Central memory CD4-positive, alpha-beta T cell (primary cell): ENCODE results near the gene C6orf15.

Experiments used
- DNase-seq: peaks from one replicate; pipeline ENCODE4 v3.0.0; 2022

The C6orf15 gene

DNA sequence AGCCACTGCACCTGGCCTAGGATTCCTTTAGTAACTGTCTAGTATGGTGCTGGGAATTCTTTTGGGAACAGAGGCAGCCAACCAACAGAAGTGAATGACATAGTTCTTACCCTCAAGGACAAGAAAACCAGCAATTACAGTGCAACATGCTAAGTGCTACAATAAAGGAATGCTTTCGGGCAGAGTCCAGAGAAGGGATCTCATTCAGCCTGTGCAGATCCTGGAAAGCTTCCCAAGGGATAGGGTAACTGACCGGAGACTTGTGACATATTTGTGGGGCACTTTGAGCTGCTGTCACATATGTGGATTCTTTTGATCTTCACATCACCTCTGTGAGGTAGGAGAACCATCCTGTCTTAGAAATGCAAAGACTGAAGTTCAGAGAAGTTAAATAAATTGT, 46.8 kb downstream of the C6orf15 start:
- no peak for DNase-seq

DNA sequence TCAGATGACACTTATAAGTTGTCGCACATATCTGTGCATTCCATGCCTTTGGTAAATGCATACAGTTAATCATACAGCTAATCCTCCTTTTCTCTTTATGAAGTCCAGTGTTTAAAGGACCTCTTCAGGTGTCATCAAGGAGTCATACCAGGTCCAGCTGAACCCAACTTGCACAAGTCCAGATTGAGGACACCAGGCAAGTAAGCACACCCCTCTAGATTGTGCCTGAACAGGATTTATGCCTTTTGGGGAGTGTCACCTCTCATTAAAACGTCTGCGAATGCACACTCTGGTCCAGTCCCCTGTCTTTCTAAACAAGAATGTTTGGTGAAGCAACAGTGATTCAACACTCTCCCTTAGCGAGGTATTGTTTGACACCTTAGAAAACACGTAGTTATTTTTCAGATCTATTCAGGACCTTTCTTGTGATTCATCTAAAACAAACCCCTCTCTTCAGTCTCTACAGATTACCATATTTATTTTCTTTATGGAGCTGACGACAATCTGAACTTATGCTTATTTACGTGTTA, 48.4 kb downstream of the C6orf15 start:
- DNase-seq, result no peak
